Suprapubic skin (tissue), 3 donors: ENCODE data around the gene SLC49A4.

ENCODE experiments used
- CTCF ChIP-seq, 2 donors: fragments of 200-600 bp in 1 of 2; fragments of 450-650 bp in 1 of 2; sonication (generic) in 1 of 2; IDR thresholded peaks; one replicate each; pipeline ENCODE4 v1.5.1; 2016 to 2019; ENCODE audit warnings: antibody characterized with exemption in 2 of 2, mild to moderate bottlenecking in 1 of 2, moderate library complexity in 1 of 2
- POLR2A ChIP-seq, 2 donors: fragments of 450-650 bp; IDR thresholded peaks; one replicate each; pipeline ENCODE4 v1.6.1; 2017; ENCODE audit warnings: antibody characterized with exemption in 2 of 2, mild to moderate bottlenecking in 2 of 2, moderate library complexity in 2 of 2

- TF ChIP-seq POLR2A (IDR thresholded peaks at IDR 0.05) (no peak), CTCF (IDR thresholded peaks at IDR 0.05) (no peak)
Observed at GRCh38 chr3:122782804-122783203, 12.1 kb upstream of the SLC49A4 start.
